Thyroid gland (tissue), 4 donors: ENCODE results near the gene ZNF398. TPM values are rescaled to one million over a fixed set of nuclear protein-coding genes. Genes with fewer than 3 reads are reported as not detected.

Experiments
- DNase-seq, 2 donors: peaks; one replicate each; pipeline ENCODE4 v3.0.0-alpha.2; 2019
- H3K27ac ChIP-seq, 3 donors: fragments of 200-600 bp; sonication (generic); 1 replicate in 2 of 3; 2 replicates in 1 of 3; pipeline ENCODE4 v1.5.1; 2016 to 2019; ENCODE audit warnings: mild to moderate bottlenecking in 1 of 3, moderate library complexity in 1 of 3
- H3K27me3 ChIP-seq: fragments of 200-600 bp; sonication (generic); one replicate; pipeline ENCODE4 v1.5.1; 2019
- H3K36me3 ChIP-seq, 2 donors: fragments of 200-600 bp; sonication (generic); one replicate each; pipeline ENCODE4 v1.5.1; 2016 to 2019
- H3K4me1 ChIP-seq, 2 donors: fragments of 200-600 bp; sonication (generic); one replicate each; pipeline ENCODE4 v1.5.1; 2017 to 2019
- H3K4me3 ChIP-seq, 3 donors: fragments of 200-600 bp; sonication (generic); replicated peaks in 1 of 3; 1 replicate in 2 of 3; 2 replicates in 1 of 3; pipeline ENCODE4 v1.5.1; 2016; ENCODE audit warnings: mild to moderate bottlenecking in 1 of 3
- H3K9me3 ChIP-seq: fragments of 200-600 bp; sonication (generic); one replicate; pipeline ENCODE4 v1.5.1; 2017
- POLR2A ChIP-seq, 2 donors: fragments of 450-650 bp; IDR thresholded peaks; one replicate each; pipeline ENCODE4 v1.6.1; 2017; ENCODE audit warnings: antibody characterized with exemption in 2 of 2, mild to moderate bottlenecking in 2 of 2, moderate library complexity in 1 of 2
- WGBS, 2 donors: methylation state at CpG; one replicate each; pipeline ENCODE4 v1.1.5; 2017; 5-methylcytosine and 5-hydroxymethylcytosine counted together
- intact Hi-C: fragments of 100-400 bp; cut with DNase I; formaldehyde crosslinking; loops from one replicate; pipeline ENCODE4 v1.15.1; 2023
- total RNA-seq, 4 donors: library from RNA; depleted of rRNA; stranded (reverse); fragments of >200 nt; gene quantifications; one replicate each; pipeline ENCODE4 v1.2.3, GENCODE V29; 2016
- TF ChIP-seq, protein P1 (sequence below), 6 experiments: fragments of 200-600 bp in 3 of 6; fragments of 450-650 bp in 3 of 6; sonication (generic) in 3 of 6; IDR thresholded peaks; one replicate each; pipeline ENCODE4 v1.5.1; 2016 to 2019; ENCODE audit warnings: antibody characterized with exemption in 6 of 6, mild to moderate bottlenecking in 2 of 6, inconsistent platforms in 1 of 6, moderate library complexity in 1 of 6

ZNF398 gene
- total RNA-seq, 4 donors from 2014 or later, result 19.6 to 29.9 (median 23.0) TPM

DNA sequence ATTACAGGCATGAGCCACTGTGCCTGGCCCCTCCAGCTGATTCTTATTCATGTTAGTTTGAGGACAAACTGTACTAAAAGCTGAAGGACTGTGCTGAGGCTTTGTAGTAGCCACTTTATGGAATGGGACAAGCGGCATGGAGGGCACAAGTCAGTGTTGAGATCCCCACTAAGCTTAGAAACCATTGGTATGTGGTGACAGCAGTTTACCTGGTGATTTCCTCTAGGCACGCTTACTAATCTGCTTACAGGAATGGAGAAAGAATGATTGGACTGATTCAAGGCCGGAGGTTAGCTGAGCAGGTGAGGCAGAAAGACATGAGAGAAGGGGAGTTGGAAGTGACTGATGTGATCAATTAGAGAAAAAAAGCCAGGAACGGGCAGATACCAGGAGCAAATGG, 3.7 kb downstream of the ZNF398 start:
- DNase-seq, result no peak
- no peak for TF ChIP-seq POLR2A (IDR thresholded peaks at IDR 0.05)
- TF ChIP-seq, protein P1, sequence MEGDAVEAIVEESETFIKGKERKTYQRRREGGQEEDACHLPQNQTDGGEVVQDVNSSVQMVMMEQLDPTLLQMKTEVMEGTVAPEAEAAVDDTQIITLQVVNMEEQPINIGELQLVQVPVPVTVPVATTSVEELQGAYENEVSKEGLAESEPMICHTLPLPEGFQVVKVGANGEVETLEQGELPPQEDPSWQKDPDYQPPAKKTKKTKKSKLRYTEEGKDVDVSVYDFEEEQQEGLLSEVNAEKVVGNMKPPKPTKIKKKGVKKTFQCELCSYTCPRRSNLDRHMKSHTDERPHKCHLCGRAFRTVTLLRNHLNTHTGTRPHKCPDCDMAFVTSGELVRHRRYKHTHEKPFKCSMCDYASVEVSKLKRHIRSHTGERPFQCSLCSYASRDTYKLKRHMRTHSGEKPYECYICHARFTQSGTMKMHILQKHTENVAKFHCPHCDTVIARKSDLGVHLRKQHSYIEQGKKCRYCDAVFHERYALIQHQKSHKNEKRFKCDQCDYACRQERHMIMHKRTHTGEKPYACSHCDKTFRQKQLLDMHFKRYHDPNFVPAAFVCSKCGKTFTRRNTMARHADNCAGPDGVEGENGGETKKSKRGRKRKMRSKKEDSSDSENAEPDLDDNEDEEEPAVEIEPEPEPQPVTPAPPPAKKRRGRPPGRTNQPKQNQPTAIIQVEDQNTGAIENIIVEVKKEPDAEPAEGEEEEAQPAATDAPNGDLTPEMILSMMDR (IDR thresholded peaks at IDR 0.05), result no peak
- intact Hi-C loops, result no loop called here
- 68 to 75% methylated on average over 4 of the region's 4 CpGs for WGBS, 2 donors
- Histone ChIP-seq H3K9me3 (no peaks in the 10 kb centered on the region), H3K4me3 (no peak overlapping the region), H3K4me1 (peaks cover 4 to 13% of the 10 kb centered on the region in 2 donors), H3K36me3 (peaks cover 0 to 5% of the 10 kb centered on the region in 2 donors), H3K27me3 (no peaks in the 10 kb centered on the region), H3K27ac (no peak overlapping the region)

DNA sequence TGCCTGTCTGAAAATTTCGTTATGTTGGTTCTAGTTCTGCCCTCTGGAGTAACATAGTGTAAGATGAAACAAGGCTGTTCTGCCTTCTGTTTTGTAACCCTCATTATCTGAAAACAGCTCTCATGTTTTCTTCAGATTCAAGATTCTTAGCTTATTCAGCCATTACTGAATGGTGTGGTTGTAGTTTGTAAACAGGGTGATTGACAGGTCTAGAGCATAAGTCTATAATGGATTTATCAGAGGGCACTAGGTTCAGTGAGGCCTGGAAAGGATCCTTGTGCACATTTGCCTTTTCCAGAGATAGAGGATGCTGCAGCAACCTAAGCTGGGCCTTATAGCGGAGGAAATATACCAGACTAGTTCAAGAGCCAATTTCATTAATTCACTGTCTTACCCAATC, 6.1 kb downstream of the ZNF398 start:
- H3K9me3 ChIP-seq, result no peaks in the 10 kb centered on the region
- intact Hi-C loops, result no loop called here
- no peaks in the 10 kb centered on the region for H3K27me3 ChIP-seq
- peaks cover 0 to 5% of the 10 kb centered on the region in 2 donors for H3K36me3 ChIP-seq
- 91 to 100% methylated on average over 2 of the region's 2 CpGs for WGBS, 2 donors
- peaks cover 3 to 11% of the 10 kb centered on the region in 2 donors for H3K4me1 ChIP-seq
- H3K27ac ChIP-seq, result no peak overlapping the region
- H3K4me3 ChIP-seq, result no peak overlapping the region
- no peak for TF ChIP-seq POLR2A (IDR thresholded peaks at IDR 0.05)
- TF ChIP-seq, protein P1 (IDR thresholded peaks at IDR 0.05), result no peak
- no peak for DNase-seq

DNA sequence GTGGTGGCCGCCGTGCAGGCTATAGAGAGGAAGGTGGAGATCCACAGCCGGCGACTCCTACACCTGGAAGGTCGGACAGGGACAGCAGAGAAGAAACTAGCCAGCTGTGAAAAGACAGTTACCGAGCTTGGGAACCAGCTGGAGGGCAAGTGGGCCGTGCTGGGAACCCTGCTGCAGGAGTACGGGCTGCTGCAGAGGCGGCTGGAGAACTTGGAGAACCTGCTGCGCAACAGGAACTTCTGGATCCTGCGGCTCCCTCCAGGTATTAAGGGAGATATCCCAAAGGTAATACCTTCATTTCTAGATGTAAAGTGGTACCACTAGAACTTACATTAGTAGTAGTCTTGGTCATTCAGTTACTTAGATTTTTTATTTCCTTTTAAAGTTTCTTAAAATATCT, 6.8 kb downstream of the ZNF398 start:
- Histone ChIP-seq H3K9me3 (no peaks in the 10 kb centered on the region), H3K27ac (no peak overlapping the region), H3K27me3 (no peaks in the 10 kb centered on the region), H3K36me3 (peaks cover 0 to 5% of the 10 kb centered on the region in 2 donors), H3K4me3 (no peak overlapping the region), H3K4me1 (peaks cover 0 to 8% of the 10 kb centered on the region in 2 donors)
- WGBS, 2 donors, result 92 to 94% methylated on average over 11 of the region's 11 CpGs
- DNase-seq, result no peak
- intact Hi-C loops, result no loop called here
- no peak for TF ChIP-seq POLR2A (IDR thresholded peaks at IDR 0.05)
- TF ChIP-seq, protein P1 (IDR thresholded peaks at IDR 0.05), result no peak

DNA sequence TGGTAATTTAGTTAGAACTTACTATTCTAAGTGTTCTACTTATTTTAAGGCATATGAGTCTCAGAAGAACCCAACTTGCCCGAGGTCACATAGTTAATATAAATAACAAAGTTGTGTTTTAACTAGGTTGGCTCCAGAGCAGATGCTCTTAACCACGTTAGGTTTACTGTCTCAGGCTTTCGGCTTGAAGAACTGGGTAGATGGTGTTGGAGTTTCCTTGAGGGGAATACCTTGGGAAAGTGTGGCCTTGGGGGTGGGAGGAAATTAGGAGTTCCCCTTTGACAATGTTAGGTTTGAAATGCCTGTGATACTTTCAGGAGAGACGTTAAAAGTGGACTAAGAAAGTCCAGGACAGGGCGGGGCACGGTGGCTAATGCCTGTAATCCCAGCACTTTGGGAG, 9.6 kb downstream of the ZNF398 start:
- 95 to 97% methylated on average over 6 of the region's 6 CpGs for WGBS, 2 donors
- no peak for DNase-seq
- TF ChIP-seq, protein P1 (IDR thresholded peaks at IDR 0.05), result no peak
- TF ChIP-seq POLR2A (IDR thresholded peaks at IDR 0.05), result no peak
- intact Hi-C loops, result no loop called here
- Histone ChIP-seq H3K4me1 (no peaks in the 10 kb centered on the region), H3K27me3 (no peaks in the 10 kb centered on the region), H3K36me3 (peaks cover 0 to 5% of the 10 kb centered on the region in 2 donors), H3K9me3 (no peaks in the 10 kb centered on the region), H3K4me3 (no peak overlapping the region), H3K27ac (no peak overlapping the region)

DNA sequence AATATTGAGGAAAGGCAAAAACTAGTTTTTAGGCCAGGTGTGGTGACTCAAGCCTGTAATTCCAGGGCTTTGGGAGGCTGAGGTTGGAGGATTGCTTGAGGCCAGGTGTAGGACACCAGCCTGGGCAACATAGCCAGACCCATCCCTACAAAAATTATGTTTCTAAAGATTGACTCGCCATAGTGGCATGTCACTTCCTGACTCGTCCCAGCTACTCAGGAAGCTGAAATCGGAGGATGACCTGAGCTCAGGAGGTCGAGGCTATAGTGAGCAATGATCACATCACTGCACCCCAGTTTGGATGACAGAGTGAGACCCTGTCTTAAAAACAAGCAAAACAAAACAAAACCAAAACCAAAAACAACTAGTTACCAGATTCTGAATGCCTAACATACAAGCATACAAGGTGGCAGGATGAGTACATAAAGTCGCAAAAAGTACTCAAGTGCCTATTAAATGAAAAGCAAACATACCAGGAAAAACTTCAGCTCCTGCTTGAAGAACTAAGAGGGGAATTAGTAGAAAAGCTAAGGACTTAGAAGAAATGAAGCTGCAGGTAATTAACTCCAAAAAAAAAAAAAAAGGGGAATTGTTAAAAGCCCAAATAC, 14.1 kb downstream of the ZNF398 start:
- no peaks in the 10 kb centered on the region for H3K9me3 ChIP-seq
- WGBS, 2 donors, result 59 to 66% methylated on average over 5 of the region's 5 CpGs
- TF ChIP-seq, protein P1 (IDR thresholded peaks at IDR 0.05), result no peak
- TF ChIP-seq POLR2A (IDR thresholded peaks at IDR 0.05), result no peak
- peaks cover 0 to 11% of the 10 kb centered on the region in 2 donors for H3K36me3 ChIP-seq
- no peaks in the 10 kb centered on the region for H3K27me3 ChIP-seq
- no peak overlapping the region for H3K4me3 ChIP-seq
- DNase-seq, result no peak
- no peak overlapping the region for H3K27ac ChIP-seq
- intact Hi-C loops, result no loop called here
- H3K4me1 ChIP-seq, result peaks cover 0 to 5% of the 10 kb centered on the region in 2 donors
